BE2C (cell line): ENCODE data around the gene PIK3R6.

Source experiments
- DNase-seq: peaks from one replicate; pipeline ENCODE4 v3.0.0-alpha.2; 2020
- H3K27me3 ChIP-seq: fragments of 250-450 bp; sonication (Bioruptor Pico); 2 replicates; pipeline ENCODE4 v1.5.1; 2020; ENCODE audit warnings: mild to moderate bottlenecking
- H3K36me3 ChIP-seq: fragments of 250-450 bp; sonication (Bioruptor Pico); 2 replicates; pipeline ENCODE4 v1.5.1; 2020; ENCODE audit warnings: mild to moderate bottlenecking
- H3K4me1 ChIP-seq: fragments of 250-450 bp; sonication (Bioruptor Pico); 2 replicates; pipeline ENCODE4 v1.5.1; 2020
- H3K4me3 ChIP-seq: 2 replicates; pipeline ENCODE4 v1.5.1; 2011; ENCODE audit warnings: low read depth, low read length
- H3K9me3 ChIP-seq: fragments of 250-450 bp; sonication (Bioruptor Pico); 2 replicates; pipeline ENCODE4 v1.5.1; 2020
- CTCF ChIP-seq: IDR thresholded peaks from 2 replicates; pipeline ENCODE4 v1.5.1; 2012; ENCODE audit warnings: mild to moderate bottlenecking, low read depth, low read length

The PIK3R6 gene

GRCh38 chr17:8822401-8823035, 45.0 kb downstream of the PIK3R6 start:
- Histone ChIP-seq H3K36me3 (no peaks in the 10 kb centered on the region), H3K4me3 (no peak overlapping the region), H3K9me3 (no peaks in the 10 kb centered on the region), H3K27me3 (no peaks in the 10 kb centered on the region), H3K4me1 (no peaks in the 10 kb centered on the region)
- no peak for TF ChIP-seq CTCF
- no peak for DNase-seq

- no peak for DNase-seq
- Histone ChIP-seq H3K4me3 (no peak overlapping the region), H3K9me3 (no peaks in the 10 kb centered on the region), H3K4me1 (no peaks in the 10 kb centered on the region), H3K27me3 (no peaks in the 10 kb centered on the region), H3K36me3 (no peaks in the 10 kb centered on the region)
- no peak for TF ChIP-seq CTCF
Observed at GRCh38 chr17:8821446-8822105, 45.9 kb downstream of the PIK3R6 start.

GRCh38 chr17:8820311-8821010, 47.0 kb downstream of the PIK3R6 start:
- Histone ChIP-seq H3K9me3 (no peaks in the 10 kb centered on the region), H3K4me1 (no peaks in the 10 kb centered on the region), H3K36me3 (no peaks in the 10 kb centered on the region), H3K4me3 (no peak overlapping the region), H3K27me3 (no peaks in the 10 kb centered on the region)
- no peak for DNase-seq
- TF ChIP-seq CTCF, result no peak

GRCh38 chr17:8818654-8819330, 48.7 kb downstream of the PIK3R6 start:
- Histone ChIP-seq H3K4me1 (no peaks in the 10 kb centered on the region), H3K27me3 (no peaks in the 10 kb centered on the region), H3K36me3 (no peaks in the 10 kb centered on the region), H3K9me3 (no peaks in the 10 kb centered on the region), H3K4me3 (no peak overlapping the region)
- DNase-seq, result no peak
- no peak for TF ChIP-seq CTCF

GRCh38 chr17:8818047-8818446, 49.4 kb downstream of the PIK3R6 start:
- Histone ChIP-seq H3K9me3 (no peaks in the 10 kb centered on the region), H3K36me3 (no peaks in the 10 kb centered on the region), H3K27me3 (no peaks in the 10 kb centered on the region), H3K4me1 (no peaks in the 10 kb centered on the region), H3K4me3 (no peak overlapping the region)
- no peak for DNase-seq
- TF ChIP-seq CTCF, result no peak
